ENCODE results near the gene SIX4. TPM values are rescaled to one million over a fixed set of nuclear protein-coding genes. Genes with fewer than 3 reads are reported as not detected.

Gene SIX4
- total RNA-seq, 1 donor from 2014 or later, result 14.0 TPM

- no peaks in the 10 kb centered on the region for H3K36me3 Mint-ChIP-seq (ENCODE audit: low read depth, unreplicated experiment)
- H3K9me3 ChIP-seq (ENCODE audit: insufficient read depth, low read depth, low read length), result no peaks in the 10 kb centered on the region
- H3K4me1 ChIP-seq (ENCODE audit: insufficient read depth, low read length), result peaks cover 14% of the 10 kb centered on the region
- peaks cover 63% of the 10 kb centered on the region for H3K79me2 ChIP-seq (ENCODE audit: insufficient read depth, low read length)
- peaks cover 16% of the 10 kb centered on the region for H3K36me3 ChIP-seq (ENCODE audit: insufficient read depth, low read length)
- peak overlapping the region; percentile 89 for H3K4me3 ChIP-seq (ENCODE audit: insufficient read depth, low read depth, low read length)
- no peak for DNase-seq (ENCODE audit: low read depth)
- H3K9me3 Mint-ChIP-seq (ENCODE audit: unreplicated experiment), result no peaks in the 10 kb centered on the region
- no peaks in the 10 kb centered on the region for H3K27me3 ChIP-seq (ENCODE audit: insufficient read depth, low read length)
- peak overlapping the region; percentile 75 for H2AFZ ChIP-seq (ENCODE audit: low read depth, low read length)
- H3K27ac Mint-ChIP-seq (ENCODE audit: unreplicated experiment), result peak overlapping the region; percentile 80
- FAIRE-seq, result no peak
- no peaks in the 10 kb centered on the region for H3K27me3 Mint-ChIP-seq (ENCODE audit: low read depth, unreplicated experiment)
- H3K9ac ChIP-seq (ENCODE audit: low read length), result peak overlapping the region; percentile 97
- H3K4me3 Mint-ChIP-seq (ENCODE audit: unreplicated experiment), result peak overlapping the region; percentile 98
- H4K20me1 ChIP-seq (ENCODE audit: insufficient read depth, low read length), result peaks cover 46% of the 10 kb centered on the region
- H3K27ac ChIP-seq (ENCODE audit: low read depth, low read length), result peak overlapping the region; percentile 68
- peaks cover 11% of the 10 kb centered on the region for H3K4me1 Mint-ChIP-seq (ENCODE audit: low read depth, unreplicated experiment)
- TF ChIP-seq, protein P1, sequence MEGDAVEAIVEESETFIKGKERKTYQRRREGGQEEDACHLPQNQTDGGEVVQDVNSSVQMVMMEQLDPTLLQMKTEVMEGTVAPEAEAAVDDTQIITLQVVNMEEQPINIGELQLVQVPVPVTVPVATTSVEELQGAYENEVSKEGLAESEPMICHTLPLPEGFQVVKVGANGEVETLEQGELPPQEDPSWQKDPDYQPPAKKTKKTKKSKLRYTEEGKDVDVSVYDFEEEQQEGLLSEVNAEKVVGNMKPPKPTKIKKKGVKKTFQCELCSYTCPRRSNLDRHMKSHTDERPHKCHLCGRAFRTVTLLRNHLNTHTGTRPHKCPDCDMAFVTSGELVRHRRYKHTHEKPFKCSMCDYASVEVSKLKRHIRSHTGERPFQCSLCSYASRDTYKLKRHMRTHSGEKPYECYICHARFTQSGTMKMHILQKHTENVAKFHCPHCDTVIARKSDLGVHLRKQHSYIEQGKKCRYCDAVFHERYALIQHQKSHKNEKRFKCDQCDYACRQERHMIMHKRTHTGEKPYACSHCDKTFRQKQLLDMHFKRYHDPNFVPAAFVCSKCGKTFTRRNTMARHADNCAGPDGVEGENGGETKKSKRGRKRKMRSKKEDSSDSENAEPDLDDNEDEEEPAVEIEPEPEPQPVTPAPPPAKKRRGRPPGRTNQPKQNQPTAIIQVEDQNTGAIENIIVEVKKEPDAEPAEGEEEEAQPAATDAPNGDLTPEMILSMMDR (IDR thresholded peaks at IDR 0.05; ENCODE audit: insufficient read depth, low read depth, low read length), result no peak
- TF ChIP-seq EZH2 (IDR thresholded peaks at IDR 0.05; ENCODE audit: insufficient read depth, low read length), result no peak
- H3K4me2 ChIP-seq (ENCODE audit: low read length), result peak overlapping the region; percentile 99
Measured at GRCh38 chr14:60722107-60722356, 2.1 kb downstream of the SIX4 start.

GRCh38 chr14:60721326-60722106 lies 2.6 kb downstream of the SIX4 start:
- peaks cover 46% of the 10 kb centered on the region for H4K20me1 ChIP-seq (ENCODE audit: insufficient read depth, low read length)
- H3K9ac ChIP-seq (ENCODE audit: low read length), result peak overlapping the region; percentile 97
- peak overlapping the region; percentile 89 for H3K4me3 ChIP-seq (ENCODE audit: insufficient read depth, low read depth, low read length)
- Mint-ChIP-seq H3K27ac (ENCODE audit: unreplicated experiment) (peak overlapping the region; percentile 92), H3K9me3 (ENCODE audit: unreplicated experiment) (no peaks in the 10 kb centered on the region), H3K4me1 (ENCODE audit: low read depth, unreplicated experiment) (peaks cover 11% of the 10 kb centered on the region), H3K36me3 (ENCODE audit: low read depth, unreplicated experiment) (no peaks in the 10 kb centered on the region), H3K27me3 (ENCODE audit: low read depth, unreplicated experiment) (no peaks in the 10 kb centered on the region), H3K4me3 (ENCODE audit: unreplicated experiment) (peak overlapping the region; percentile 98)
- peak; percentile 71 for DNase-seq (ENCODE audit: low read depth)
- no peaks in the 10 kb centered on the region for H3K27me3 ChIP-seq (ENCODE audit: insufficient read depth, low read length)
- H3K4me2 ChIP-seq (ENCODE audit: low read length), result peak overlapping the region; percentile 99
- H3K79me2 ChIP-seq (ENCODE audit: insufficient read depth, low read length), result peaks cover 66% of the 10 kb centered on the region
- H3K4me1 ChIP-seq (ENCODE audit: insufficient read depth, low read length), result peaks cover 14% of the 10 kb centered on the region
- TF ChIP-seq EZH2 (IDR thresholded peaks at IDR 0.05; ENCODE audit: insufficient read depth, low read length), result no peak
- TF ChIP-seq, protein P1 (IDR thresholded peaks at IDR 0.05; ENCODE audit: insufficient read depth, low read depth, low read length), result no peak
- FAIRE-seq, result no peak
- peak overlapping the region; percentile 68 for H3K27ac ChIP-seq (ENCODE audit: low read depth, low read length)
- peak overlapping the region; percentile 75 for H2AFZ ChIP-seq (ENCODE audit: low read depth, low read length)
- H3K9me3 ChIP-seq (ENCODE audit: insufficient read depth, low read depth, low read length), result no peaks in the 10 kb centered on the region
- H3K36me3 ChIP-seq (ENCODE audit: insufficient read depth, low read length), result peaks cover 16% of the 10 kb centered on the region

- Mint-ChIP-seq H3K36me3 (ENCODE audit: low read depth, unreplicated experiment) (no peaks in the 10 kb centered on the region), H3K4me1 (ENCODE audit: low read depth, unreplicated experiment) (peaks cover 11% of the 10 kb centered on the region), H3K27ac (ENCODE audit: unreplicated experiment) (peak overlapping the region; percentile 92), H3K9me3 (ENCODE audit: unreplicated experiment) (no peaks in the 10 kb centered on the region), H3K4me3 (ENCODE audit: unreplicated experiment) (peak overlapping the region; percentile 88), H3K27me3 (ENCODE audit: low read depth, unreplicated experiment) (no peaks in the 10 kb centered on the region)
- H3K9ac ChIP-seq (ENCODE audit: low read length), result peak overlapping the region; percentile 97
- H3K4me2 ChIP-seq (ENCODE audit: low read length), result peak overlapping the region; percentile 99
- TF ChIP-seq EZH2 (IDR thresholded peaks at IDR 0.05; ENCODE audit: insufficient read depth, low read length), result no peak
- TF ChIP-seq, protein P1 (IDR thresholded peaks at IDR 0.05; ENCODE audit: insufficient read depth, low read depth, low read length), result no peak
- FAIRE-seq (no peak), DNase-seq (ENCODE audit: low read depth) (no peak)
- H3K4me3 ChIP-seq (ENCODE audit: insufficient read depth, low read depth, low read length), result peak overlapping the region; percentile 89
- H4K20me1 ChIP-seq (ENCODE audit: insufficient read depth, low read length), result peaks cover 47% of the 10 kb centered on the region
- H3K27ac ChIP-seq (ENCODE audit: low read depth, low read length), result no peak overlapping the region
- H3K36me3 ChIP-seq (ENCODE audit: insufficient read depth, low read length), result peaks cover 16% of the 10 kb centered on the region
- H3K4me1 ChIP-seq (ENCODE audit: insufficient read depth, low read length), result peaks cover 14% of the 10 kb centered on the region
- H2AFZ ChIP-seq (ENCODE audit: low read depth, low read length), result peak overlapping the region; percentile 38
- H3K27me3 ChIP-seq (ENCODE audit: insufficient read depth, low read length), result no peaks in the 10 kb centered on the region
- H3K9me3 ChIP-seq (ENCODE audit: insufficient read depth, low read depth, low read length), result no peaks in the 10 kb centered on the region
- peaks cover 68% of the 10 kb centered on the region for H3K79me2 ChIP-seq (ENCODE audit: insufficient read depth, low read length)
Measured at GRCh38 chr14:60720962-60721325, 3.2 kb downstream of the SIX4 start.
